Activated CD4-positive, alpha-beta T cell treated with anti-CD3 and anti-CD28 coated beads, Interleukin-2, amount 50 U/mL, for 4 hours (primary cell): Measurements from ENCODE around the gene CCNK.

Source experiments
- DNase-seq, 2 experiments: peaks; one replicate each; pipeline ENCODE4 v3.0.0-alpha.2; 2020

CCNK gene

GRCh38 chr14:99480917-99481744 lies at the start of gene CCNK:
Gene CCNK, plus strand, starts transcription at chr14:99481409. Its CDS starts 11,269 bp downstream, at chr14:99492678.
- peak; percentile 100 for DNase-seq

DNA sequence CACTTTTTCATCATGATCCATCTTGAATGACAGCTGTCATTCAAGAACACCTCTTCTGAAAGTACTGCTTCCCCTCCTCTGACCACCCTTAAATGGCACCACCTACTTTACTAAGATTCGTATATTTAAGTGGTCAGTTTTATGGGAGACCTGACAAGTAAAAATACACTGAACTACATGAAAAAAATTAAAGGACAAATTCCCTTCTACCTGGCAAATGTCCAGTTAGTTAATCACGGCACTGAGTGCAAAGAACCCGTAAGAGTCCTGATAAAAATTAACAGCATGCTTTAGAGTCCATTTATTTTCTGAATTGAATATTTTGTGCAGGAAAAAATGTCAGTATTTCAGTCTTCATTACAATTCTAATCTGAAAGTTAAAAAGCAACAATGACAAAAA lies 49.2 kb upstream of the CCNK start:
- DNase-seq, result no peak

DNA sequence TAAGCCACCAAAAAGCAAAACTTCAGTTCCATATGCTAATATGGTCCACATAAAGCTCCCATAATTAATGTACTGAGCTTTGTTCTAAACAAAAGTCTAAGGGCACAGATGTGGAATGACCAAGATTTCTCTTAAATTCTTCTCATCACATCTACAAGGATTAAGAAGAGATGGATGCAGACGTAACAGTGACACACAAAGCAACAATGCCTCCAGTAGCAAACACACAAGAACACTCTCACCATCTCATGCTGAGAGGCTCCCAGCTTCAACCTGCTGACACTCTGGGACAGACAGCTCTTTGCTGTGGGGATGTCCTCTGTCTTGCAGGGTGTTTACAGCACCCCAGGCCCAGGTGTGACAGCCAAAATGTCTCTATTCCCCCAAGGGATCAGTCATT lies 48.7 kb upstream of the CCNK start:
- no peak for DNase-seq

DNA sequence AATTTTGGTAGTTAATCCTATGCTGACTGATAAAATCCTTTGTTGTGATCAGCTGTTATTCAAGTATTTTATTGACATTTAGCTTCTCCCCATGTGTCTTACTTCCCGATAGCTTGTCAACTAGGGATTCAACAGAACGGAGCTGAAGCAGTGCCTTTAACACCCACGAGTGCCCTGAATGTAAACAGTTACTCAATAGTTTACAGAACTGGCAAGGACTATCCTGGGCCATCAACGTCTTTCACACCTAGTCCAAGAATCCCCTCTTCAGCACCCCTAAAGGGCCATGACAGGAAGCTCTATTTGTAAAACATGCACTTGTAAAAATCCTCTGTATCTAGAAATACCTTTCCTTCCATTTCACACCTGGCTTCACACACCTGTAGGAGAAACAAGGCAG lies 45.9 kb upstream of the CCNK start:
- no peak for DNase-seq

DNA sequence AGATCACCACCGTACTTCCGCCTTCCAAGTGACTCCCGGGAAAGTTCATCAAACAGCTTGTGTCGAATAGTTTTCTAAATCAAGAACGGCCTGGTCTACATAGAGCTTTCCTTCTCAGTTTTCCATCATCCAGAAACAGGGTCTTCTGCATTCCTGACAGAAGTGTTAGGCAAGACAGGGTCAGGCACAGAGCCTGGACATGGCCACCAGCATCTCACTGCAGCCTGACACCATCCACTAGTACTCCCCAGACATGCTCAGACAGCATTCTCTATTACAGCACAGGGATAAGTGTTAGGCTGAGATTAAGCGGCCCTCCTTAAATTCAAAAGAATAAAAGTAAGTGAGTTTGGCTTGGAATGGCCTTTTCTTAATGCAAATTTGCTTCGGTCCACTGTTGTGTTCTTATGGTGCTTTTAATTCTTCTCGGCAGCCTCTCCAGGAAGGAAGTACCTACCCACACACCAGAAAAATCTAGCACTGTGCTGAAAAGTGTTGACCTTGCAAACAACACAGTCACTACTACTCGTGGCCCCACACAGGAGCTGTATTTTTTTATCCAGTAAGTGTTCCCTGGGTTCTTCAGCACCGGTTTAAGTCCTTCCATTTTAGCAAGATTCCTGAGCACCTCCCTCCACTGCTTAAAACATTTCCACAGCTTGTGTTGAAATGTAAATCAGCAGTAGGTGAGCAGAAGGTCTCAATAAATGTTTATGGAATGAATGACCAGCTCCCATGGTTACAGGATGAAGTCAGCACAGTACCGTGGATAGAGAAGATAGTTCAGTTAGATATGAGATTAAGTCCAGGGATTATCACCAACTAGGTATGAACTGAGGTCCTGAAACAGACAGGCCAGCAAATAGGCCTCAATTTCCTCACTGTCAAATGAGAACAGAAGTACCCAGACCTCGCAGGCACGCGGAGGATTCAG lies 44.7 kb upstream of the CCNK start:
- DNase-seq, result no peak

DNA sequence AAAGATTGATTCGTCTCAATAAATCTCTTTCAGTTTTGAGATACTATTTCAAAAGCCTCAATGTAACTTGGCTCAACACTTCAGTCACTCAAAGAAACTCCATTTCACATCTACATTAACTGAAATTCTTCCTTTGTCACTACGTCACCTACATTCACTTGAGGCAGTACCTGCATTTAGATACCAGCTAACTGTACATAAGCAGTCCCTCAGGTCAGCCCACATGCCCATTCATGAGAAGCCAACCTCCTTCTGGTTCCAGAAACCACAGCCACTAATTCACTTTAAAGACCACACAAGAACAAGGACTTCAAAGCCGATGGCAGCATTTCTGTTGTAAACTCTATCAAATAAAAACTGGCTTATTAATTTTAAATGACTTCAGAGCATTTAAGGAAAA lies 43.5 kb upstream of the CCNK start:
- DNase-seq, result no peak

DNA sequence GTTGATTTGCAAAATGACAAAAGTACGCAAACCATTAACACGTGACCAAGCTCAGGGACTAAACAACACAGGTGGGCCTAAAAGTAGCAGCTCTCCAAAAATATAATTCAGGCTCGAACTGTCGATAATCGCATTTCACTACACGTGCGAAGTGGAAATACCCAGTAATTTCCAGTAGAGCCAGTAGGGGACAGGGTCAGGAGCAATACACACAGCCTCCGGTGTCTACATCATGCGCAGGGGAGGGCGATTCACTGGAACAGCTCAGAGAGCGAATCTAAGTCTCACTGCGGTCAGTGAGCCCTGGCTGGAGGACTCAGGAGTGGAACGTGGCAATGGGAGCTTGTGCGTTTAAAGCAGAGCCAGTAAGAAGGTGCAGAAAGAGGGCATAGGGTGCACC lies 40.9 kb upstream of the CCNK start:
- no peak for DNase-seq

GRCh38 chr14:99441157-99441870 lies 39.9 kb upstream of the CCNK start:
- DNase-seq, result no peak

DNA sequence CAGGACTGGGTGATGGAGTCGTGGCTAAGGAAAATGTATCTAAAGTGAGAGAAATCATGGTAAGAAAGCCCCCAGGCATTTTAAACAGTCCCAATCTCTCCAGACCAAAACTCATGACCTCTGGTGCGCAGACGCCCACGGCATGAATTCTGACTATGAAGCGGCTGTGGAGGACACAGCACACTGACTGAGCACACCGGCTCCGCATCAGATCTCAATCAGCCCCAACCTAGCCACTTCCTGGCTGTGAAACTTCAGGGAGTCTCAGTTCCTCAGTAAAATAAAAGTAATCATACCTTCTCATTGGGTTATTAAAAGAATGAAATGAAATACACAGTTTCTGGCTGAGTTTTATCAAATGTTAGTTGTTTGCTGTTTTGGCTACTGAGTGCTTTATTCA lies 39.3 kb upstream of the CCNK start:
- no peak for DNase-seq

GRCh38 chr14:99445931-99446330 lies 35.3 kb upstream of the CCNK start:
- no peak for DNase-seq

GRCh38 chr14:99447739-99448138 lies 33.5 kb upstream of the CCNK start:
- DNase-seq, result no peak

- DNase-seq, result no peak
Observed at GRCh38 chr14:99450266-99450665, 30.9 kb upstream of the CCNK start.

- DNase-seq, result no peak
Observed at GRCh38 chr14:99451234-99451633, 30.0 kb upstream of the CCNK start.

GRCh38 chr14:99452968-99453367 lies 28.2 kb upstream of the CCNK start:
- DNase-seq, result no peak

DNA sequence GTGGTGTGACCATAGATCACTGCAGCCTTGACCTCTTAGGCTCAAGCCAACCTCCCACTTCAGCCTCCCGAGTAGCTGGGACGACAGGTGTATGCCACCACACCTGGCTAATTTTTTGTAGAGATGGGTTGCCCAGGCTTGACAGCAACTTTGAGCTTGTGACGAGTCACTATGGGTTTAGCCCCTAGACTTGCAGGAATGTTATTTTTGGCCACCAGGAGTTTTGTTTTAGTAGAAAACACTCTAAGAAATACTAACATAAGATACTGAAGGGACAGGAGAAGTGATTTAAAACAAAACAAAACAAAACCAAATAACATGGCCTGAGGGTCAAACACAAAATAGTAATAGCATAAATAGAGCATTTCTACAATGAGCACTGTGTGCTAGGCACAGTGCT lies 27.0 kb upstream of the CCNK start:
- DNase-seq, result no peak

GRCh38 chr14:99459481-99460100 lies 21.6 kb upstream of the CCNK start:
- no peak for DNase-seq

DNA sequence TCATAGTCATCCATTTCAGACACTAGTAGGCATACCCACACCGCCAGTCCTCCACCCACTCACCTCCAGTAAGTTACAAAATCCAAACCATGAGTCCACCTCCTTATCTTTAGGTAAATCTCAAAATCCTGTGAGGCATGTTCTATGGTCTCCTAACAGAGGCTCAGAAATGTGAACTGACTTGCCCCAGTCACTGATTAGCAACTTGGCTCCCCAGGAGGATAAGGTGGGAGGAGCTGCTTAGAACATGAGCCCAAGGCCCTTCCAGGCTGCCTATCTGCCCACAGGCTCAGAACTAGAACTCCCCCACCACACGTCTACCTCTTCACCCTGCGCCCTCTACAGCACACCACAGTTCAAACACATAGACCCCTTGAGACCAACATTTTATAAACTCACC lies 20.4 kb upstream of the CCNK start:
- no peak for DNase-seq

DNA sequence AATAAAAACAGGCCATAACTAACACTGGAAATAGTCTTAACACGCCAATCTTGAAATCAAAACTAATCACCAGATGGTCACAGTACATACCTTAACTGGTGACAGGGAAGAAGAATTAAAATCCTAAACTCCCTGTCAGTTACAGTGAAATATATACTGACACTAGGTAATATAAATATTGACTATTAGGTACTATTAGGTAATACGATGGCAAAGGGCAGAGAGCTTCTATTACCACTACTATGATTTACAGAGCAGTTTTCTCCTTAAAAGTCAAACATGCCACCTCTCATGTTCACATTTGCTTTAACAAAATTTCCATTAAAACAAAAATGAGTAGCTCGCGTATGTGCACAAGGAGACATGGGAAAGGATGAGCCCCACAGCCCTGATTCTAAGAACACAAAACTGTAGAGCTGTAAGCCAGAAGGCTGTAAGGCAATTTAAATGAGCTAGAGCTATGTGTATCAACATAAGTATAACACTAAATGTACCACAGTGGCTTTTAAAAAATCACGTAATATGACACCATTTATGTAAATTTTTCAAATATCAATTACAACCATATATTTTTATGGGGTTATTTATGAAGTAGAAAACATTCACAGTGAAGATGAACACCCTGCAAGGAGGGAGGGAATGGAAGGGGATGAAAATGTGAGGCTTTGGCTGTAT lies 19.7 kb upstream of the CCNK start:
- DNase-seq, result no peak

DNA sequence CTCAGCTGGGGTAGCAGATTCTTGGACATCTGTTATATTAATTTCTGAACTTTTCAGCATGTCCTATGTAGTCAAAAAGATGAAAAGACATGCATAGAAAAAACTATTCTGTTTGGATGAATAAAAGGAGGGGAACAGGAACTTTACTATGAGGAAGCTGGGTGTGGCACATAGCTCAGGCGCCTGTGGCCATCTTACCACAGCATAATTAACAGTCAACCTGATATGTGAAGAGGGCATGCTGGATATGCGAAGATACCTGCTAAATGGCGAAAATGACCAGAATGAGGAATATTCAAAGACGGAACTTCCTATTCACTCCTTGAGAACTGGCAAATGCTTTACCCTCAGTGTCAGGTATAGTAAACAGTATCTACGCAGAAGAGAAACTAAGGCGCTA lies 19.0 kb upstream of the CCNK start:
- DNase-seq, result no peak

- no peak for DNase-seq
Observed at GRCh38 chr14:99463974-99464373, 17.2 kb upstream of the CCNK start.

- DNase-seq, result no peak
Observed at GRCh38 chr14:99465288-99465687, 15.9 kb upstream of the CCNK start.

DNA sequence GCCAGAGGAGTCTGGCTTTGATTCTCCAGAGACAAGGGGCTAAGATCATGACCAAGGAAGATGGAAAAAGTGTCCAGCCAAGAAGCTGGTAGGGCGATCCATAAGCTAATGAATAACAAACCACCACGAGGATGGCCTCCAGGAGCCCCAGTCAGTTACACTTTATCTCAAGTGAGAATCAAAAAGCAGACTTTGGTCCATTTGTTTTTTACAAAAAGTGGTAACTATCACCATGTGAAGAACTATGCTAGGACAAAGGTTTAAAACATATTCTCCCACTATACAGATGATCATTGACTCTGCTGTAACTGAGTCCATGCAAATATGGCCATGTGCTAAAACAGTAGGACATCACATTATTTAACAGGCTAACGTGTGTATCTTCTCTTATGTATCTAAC lies 14.5 kb upstream of the CCNK start:
- DNase-seq, result no peak
